Liver (tissue), 9 donors: ENCODE measurements around the gene SEMA3E. TPM values are rescaled to one million over a fixed set of nuclear protein-coding genes. Genes with fewer than 3 reads are reported as not detected.

Experiments used
- DNase-seq: peaks from one replicate; pipeline ENCODE4 v3.0.0-alpha.2; 2017; ENCODE audit warnings: low spot score
- H3K27ac ChIP-seq, 2 donors: one replicate each; pipeline ENCODE4 v1.7.0; 2013; ENCODE audit warnings: inconsistent platforms in 2 of 2, low read length in 2 of 2, control low read depth in 1 of 2, low read depth in 1 of 2, mild to moderate bottlenecking in 1 of 2
- H3K27me3 ChIP-seq, 4 donors: one replicate each; pipeline versions ENCODE4 v1.6.1 to v1.7.0; 2013; ENCODE audit warnings: low read length in 3 of 4, inconsistent platforms in 1 of 4, mild to moderate bottlenecking in 1 of 4, moderate library complexity in 1 of 4; ENCODE audit not compliant: control insufficient read depth in 4 of 4, insufficient read depth in 4 of 4
- H3K36me3 ChIP-seq, 4 donors: one replicate each; pipeline versions ENCODE4 v1.6.1 to v1.7.0; 2013; ENCODE audit warnings: low read length in 3 of 4, mild to moderate bottlenecking in 3 of 4, low read depth in 1 of 4, moderate library complexity in 1 of 4; ENCODE audit not compliant: control insufficient read depth in 4 of 4, insufficient read depth in 3 of 4
- H3K4me1 ChIP-seq, 4 donors: one replicate each; pipeline versions ENCODE4 v1.6.1 to v1.7.0; 2013; ENCODE audit warnings: low read length in 3 of 4, mild to moderate bottlenecking in 3 of 4, moderate library complexity in 1 of 4; ENCODE audit not compliant: control insufficient read depth in 4 of 4, insufficient read depth in 4 of 4
- H3K4me3 ChIP-seq, 3 donors: one replicate each; pipeline versions ENCODE4 v1.6.1 to v1.7.0; 2013; ENCODE audit warnings: low read length in 3 of 3, control low read depth in 1 of 3, low read depth in 1 of 3, mild to moderate bottlenecking in 1 of 3
- H3K9ac ChIP-seq, 2 donors: one replicate each; pipeline ENCODE4 v1.7.0; 2013; ENCODE audit warnings: low read length in 2 of 2, mild to moderate bottlenecking in 2 of 2, moderate library complexity in 2 of 2, control low read depth in 1 of 2, low read depth in 1 of 2
- H3K9me3 ChIP-seq, 4 donors: one replicate each; pipeline versions ENCODE4 v1.6.1 to v1.7.0; 2013; ENCODE audit warnings: low read length in 3 of 4; ENCODE audit not compliant: control insufficient read depth in 4 of 4
- ATF3 ChIP-seq: IDR thresholded peaks from 2 replicates; pipeline ENCODE4 v1.6.1; 2016; ENCODE audit warnings: antibody characterized with exemption
- CTCF ChIP-seq: fragments of 150-350 bp; IDR thresholded peaks from 2 replicates; pipeline ENCODE4 v1.5.1; 2017; ENCODE audit warnings: improper control_type of control experiment, low read depth, low read length; ENCODE audit not compliant: missing input control
- FOXA1 ChIP-seq: IDR thresholded peaks from 2 replicates; pipeline ENCODE4 v1.6.1; 2016; ENCODE audit warnings: antibody characterized with exemption
- FOXA2 ChIP-seq: IDR thresholded peaks from 2 replicates; pipeline ENCODE4 v1.6.1; 2016; ENCODE audit warnings: antibody characterized with exemption
- GABPA ChIP-seq, 2 donors: IDR thresholded peaks in 1 of 2; conservative IDR thresholded peaks in 1 of 2; 2 replicates each; pipeline ENCODE4 v1.6.1; 2016; ENCODE audit warnings: antibody characterized with exemption in 2 of 2, mild to moderate bottlenecking in 1 of 2, moderate library complexity in 1 of 2
- NR2F2 ChIP-seq: IDR thresholded peaks from 2 replicates; pipeline ENCODE4 v1.6.1; 2016; ENCODE audit warnings: antibody characterized with exemption
- REST ChIP-seq: IDR thresholded peaks from 2 replicates; pipeline ENCODE4 v1.6.1; 2016; ENCODE audit warnings: antibody characterized with exemption, mild to moderate bottlenecking
- WGBS: extraction: QIAGEN DNeasy Blood & Tissue Kit; methylation state at CpG from one replicate; pipeline ENCODE4 v1.1.7; 2013; 5-methylcytosine and 5-hydroxymethylcytosine counted together
- polyA plus RNA-seq, 2 donors: library from polyadenylated mRNA; stranded (reverse) in 1 of 2; unstranded in 1 of 2; fragments of 200-250 nt in 1 of 2; fragments of >200 nt in 1 of 2; fragmentation: Nextera tagmentation in 1 of 2; extraction: Ambion mirVana in 1 of 2; gene quantifications; one replicate each; pipeline versions ENCODE4 v1.2.1 to v1.2.3, GENCODE V29; 2013 to 2015
- total RNA-seq, 2 donors: library from RNA; depleted of rRNA; stranded (reverse); fragments of >200 nt; gene quantifications; one replicate each; pipeline ENCODE4 v1.2.3, GENCODE V29; 2014
- TF ChIP-seq, protein P1 (sequence below): IDR thresholded peaks from 2 replicates; pipeline ENCODE4 v1.6.1; 2016; ENCODE audit warnings: antibody characterized with exemption
- donor health status: healthy.
- donor health status: healthy.
- donor health status: healthy.
- donor health status: healthy.
- donor health status: healthy.

The SEMA3E gene
- total and polyA plus RNA-seq, 4 donors: 0.20 to 1.2 (median 0.59) TPM; not detected in 1

- H3K36me3 ChIP-seq: no peaks in the 10 kb centered on the region
- peaks cover 0 to 2% (median 0%) of the 10 kb centered on the region in 4 donors for H3K27me3 ChIP-seq
- TF ChIP-seq FOXA1 (no peak), FOXA2 (no peak), GABPA (IDR thresholded peaks at IDR 0.05 in 1 of 2, conservative IDR thresholded peaks at IDR 0.05 in 1 of 2) (no peak), NR2F2 (no peak), ATF3 (no peak), CTCF (no peak), REST (no peak)
- no peak for DNase-seq
- WGBS: 93% methylated on average over 2 of the region's 2 CpGs
- H3K9ac ChIP-seq: no peak overlapping the region
- H3K9me3 ChIP-seq: no peaks in the 10 kb centered on the region
- H3K4me3 ChIP-seq: no peak overlapping the region
- H3K4me1 ChIP-seq: no peaks in the 10 kb centered on the region
- no peak overlapping the region for H3K27ac ChIP-seq
Observed at GRCh38 chr7:83487801-83488200, 161.1 kb downstream of the SEMA3E start.

DNA sequence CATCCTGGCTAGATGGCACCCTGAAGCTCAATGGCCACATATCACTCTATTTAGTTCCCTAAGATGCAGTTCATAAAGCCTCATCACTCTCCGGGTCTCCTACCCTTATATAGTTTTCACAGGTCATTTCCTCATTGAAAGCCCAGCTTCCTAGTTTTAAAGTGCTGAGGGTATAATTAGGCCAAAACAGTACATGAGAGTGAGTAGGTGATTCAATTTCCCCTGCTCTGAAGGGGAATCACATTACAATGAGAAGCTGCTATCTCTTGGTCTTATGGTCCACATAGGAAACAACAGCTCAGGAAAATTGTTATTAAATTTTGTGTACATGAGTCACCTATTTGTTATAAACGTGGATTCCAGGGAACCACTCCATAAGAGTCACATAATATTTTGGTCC lies 162.0 kb downstream of the SEMA3E start:
- Histone ChIP-seq H3K27ac (no peak overlapping the region), H3K36me3 (no peaks in the 10 kb centered on the region), H3K4me3 (no peak overlapping the region), H3K27me3 (peaks cover 0 to 2% (median 0%) of the 10 kb centered on the region in 4 donors), H3K4me1 (no peaks in the 10 kb centered on the region), H3K9ac (no peak overlapping the region), H3K9me3 (no peaks in the 10 kb centered on the region)
- no peak for DNase-seq
- TF ChIP-seq, protein P1, sequence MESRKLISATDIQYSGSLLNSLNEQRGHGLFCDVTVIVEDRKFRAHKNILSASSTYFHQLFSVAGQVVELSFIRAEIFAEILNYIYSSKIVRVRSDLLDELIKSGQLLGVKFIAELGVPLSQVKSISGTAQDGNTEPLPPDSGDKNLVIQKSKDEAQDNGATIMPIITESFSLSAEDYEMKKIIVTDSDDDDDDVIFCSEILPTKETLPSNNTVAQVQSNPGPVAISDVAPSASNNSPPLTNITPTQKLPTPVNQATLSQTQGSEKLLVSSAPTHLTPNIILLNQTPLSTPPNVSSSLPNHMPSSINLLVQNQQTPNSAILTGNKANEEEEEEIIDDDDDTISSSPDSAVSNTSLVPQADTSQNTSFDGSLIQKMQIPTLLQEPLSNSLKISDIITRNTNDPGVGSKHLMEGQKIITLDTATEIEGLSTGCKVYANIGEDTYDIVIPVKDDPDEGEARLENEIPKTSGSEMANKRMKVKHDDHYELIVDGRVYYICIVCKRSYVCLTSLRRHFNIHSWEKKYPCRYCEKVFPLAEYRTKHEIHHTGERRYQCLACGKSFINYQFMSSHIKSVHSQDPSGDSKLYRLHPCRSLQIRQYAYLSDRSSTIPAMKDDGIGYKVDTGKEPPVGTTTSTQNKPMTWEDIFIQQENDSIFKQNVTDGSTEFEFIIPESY: no peak
- no peak for TF ChIP-seq REST
- TF ChIP-seq ATF3: no peak
- no peak for TF ChIP-seq GABPA (IDR thresholded peaks at IDR 0.05 in 1 of 2, conservative IDR thresholded peaks at IDR 0.05 in 1 of 2)
- 55% methylated on average over 2 of the region's 2 CpGs for WGBS
